ENCODE data around the gene ZNF333.
"Not testable (repeated sequence)": the region's sequence is repeated elsewhere in the genome, so short reads cannot be mapped to it uniquely, and the experiment has no call there.

ZNF333 gene

DNA sequence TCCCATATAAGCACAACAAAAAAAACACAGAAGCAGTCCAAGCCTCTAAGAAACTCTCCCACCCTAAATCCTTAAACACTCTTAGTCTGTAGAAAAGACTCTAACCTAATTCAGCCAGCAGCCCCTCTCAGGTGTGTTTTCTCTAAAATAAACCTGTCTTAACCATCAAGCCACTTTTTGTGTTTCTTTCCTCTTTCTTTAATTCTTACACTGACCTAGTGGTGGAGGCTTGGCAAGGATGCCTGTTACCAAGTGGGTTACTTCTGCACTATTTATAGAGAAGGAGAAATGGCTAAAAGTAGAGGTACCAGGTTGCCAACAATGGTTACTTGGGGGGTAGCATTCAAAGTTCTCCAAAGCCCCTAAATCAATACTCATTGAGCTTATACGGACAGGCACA, 43.7 kb downstream of the ZNF333 start:
- H3K9me3 ChIP-seq (ENCODE audit: low read depth, low read length): no peaks in the 10 kb centered on the region
- TF ChIP-seq FOXP2 (optimal IDR thresholded peaks at IDR 0.05; ENCODE audit: control extremely low read depth, extremely low read length, insufficient read depth): no peak
- no peak for TF ChIP-seq EZH2 (IDR thresholded peaks at IDR 0.05)
- TF ChIP-seq POLR2AphosphoS5 (IDR thresholded peaks at IDR 0.05; ENCODE audit: borderline replicate concordance, low read depth, low read length): no peak

DNA sequence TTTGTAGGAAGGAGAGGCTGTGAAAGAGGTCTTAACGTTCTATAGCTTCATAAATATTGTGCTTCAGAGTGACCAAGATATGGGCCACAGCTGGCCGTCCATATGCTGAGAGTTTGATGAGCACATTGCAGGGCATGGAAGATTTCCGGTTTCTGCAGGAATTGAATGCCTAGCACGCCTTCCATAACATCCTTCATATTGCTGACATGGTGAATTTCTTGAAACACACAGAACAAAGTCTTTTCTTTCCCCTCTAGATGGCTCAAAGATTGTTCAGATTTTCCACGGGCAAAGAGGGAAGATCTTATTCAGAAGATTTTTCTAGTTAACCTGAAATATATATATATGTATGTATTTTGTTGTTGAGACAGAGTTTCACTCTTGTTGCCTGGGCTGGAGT, 46.1 kb downstream of the ZNF333 start:
- Histone ChIP-seq H3K4me3 (no peak overlapping the region), H3K36me3 (ENCODE audit: insufficient read depth, low read length) (no peaks in the 10 kb centered on the region), H3K27ac (no peak overlapping the region), H3K9ac (ENCODE audit: insufficient read length) (no peak overlapping the region), H3K9me3 (ENCODE audit: low read depth, low read length) (no peaks in the 10 kb centered on the region)
- DNase-seq (ENCODE audit: low read depth, low spot score): no peak
- TF ChIP-seq EZH2 (IDR thresholded peaks at IDR 0.05) (no peak), FOXP2 (optimal IDR thresholded peaks at IDR 0.05; ENCODE audit: control extremely low read depth, extremely low read length, insufficient read depth) (no peak), POLR2AphosphoS5 (IDR thresholded peaks at IDR 0.05; ENCODE audit: borderline replicate concordance, low read depth, low read length) (no peak)

More for the DNA sequence above, 43.7 kb downstream of the ZNF333 start:
- Histone ChIP-seq H3K36me3 (ENCODE audit: insufficient read depth, low read length) (no peaks in the 10 kb centered on the region), H3K4me3 (no peak overlapping the region), H3K27ac (no peak overlapping the region), H3K9ac (ENCODE audit: insufficient read length) (no peak overlapping the region)
- no peak for DNase-seq (ENCODE audit: low read depth, low spot score)

DNA sequence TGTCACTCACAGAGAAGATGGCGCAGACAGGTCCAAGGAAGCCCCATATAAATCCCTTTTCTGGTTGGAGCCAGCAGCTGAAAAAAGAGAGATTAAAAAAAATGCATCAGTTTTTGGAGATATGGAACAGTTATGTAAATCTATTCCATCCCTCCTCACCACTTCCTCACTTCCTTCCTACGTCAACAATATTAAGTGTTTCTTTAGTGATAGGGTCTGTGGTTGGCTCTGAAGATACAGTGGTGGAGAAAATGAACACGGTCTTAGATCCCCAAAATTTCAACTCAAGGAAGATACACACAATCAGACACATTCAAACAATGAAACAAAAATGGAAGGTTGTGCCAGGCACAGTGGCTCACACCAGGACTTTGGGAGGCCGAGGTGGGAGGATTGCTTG, 57.0 kb downstream of the ZNF333 start:
- TF ChIP-seq EZH2 (IDR thresholded peaks at IDR 0.05): no peak
- no peak for TF ChIP-seq POLR2AphosphoS5 (IDR thresholded peaks at IDR 0.05; ENCODE audit: borderline replicate concordance, low read depth, low read length)
- TF ChIP-seq FOXP2 (optimal IDR thresholded peaks at IDR 0.05; ENCODE audit: control extremely low read depth, extremely low read length, insufficient read depth): no peak
- H3K36me3 ChIP-seq (ENCODE audit: insufficient read depth, low read length): peaks cover 13% of the 10 kb centered on the region; the same call in 1 of the 2 replicates
- no peak overlapping the region for H3K4me3 ChIP-seq
- H3K9ac ChIP-seq (ENCODE audit: insufficient read length): no peak overlapping the region
- H3K9me3 ChIP-seq (ENCODE audit: low read depth, low read length): no peaks in the 10 kb centered on the region
- no peak for DNase-seq (ENCODE audit: low read depth, low spot score)
- H3K27ac ChIP-seq: no peak overlapping the region

DNA sequence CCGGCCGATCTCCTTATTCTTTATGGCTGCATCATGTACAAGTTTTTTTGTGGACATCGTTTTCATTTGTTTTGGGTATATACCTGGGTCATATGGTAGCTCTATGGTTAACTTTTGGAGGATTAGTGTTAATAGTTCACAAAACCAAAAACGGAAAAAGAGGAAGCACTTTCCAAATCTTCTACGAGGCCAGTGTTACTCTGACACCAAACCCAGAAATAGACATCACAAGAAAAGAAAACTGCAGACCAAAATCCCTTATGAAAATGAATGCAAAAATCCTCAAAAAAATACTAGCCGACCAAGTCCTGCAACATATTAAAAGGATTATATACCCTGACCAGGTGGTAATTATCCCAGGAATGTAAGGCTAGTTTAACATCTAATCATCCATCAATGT, 58.8 kb downstream of the ZNF333 start:
- Histone ChIP-seq H3K27ac (no peak overlapping the region), H3K4me3 (no peak overlapping the region), H3K9ac (ENCODE audit: insufficient read length) (no peak overlapping the region), H3K9me3 (ENCODE audit: low read depth, low read length) (no peaks in the 10 kb centered on the region), H3K36me3 (ENCODE audit: insufficient read depth, low read length) (peaks cover 4% of the 10 kb centered on the region; the same call in 1 of the 2 replicates)
- TF ChIP-seq EZH2 (IDR thresholded peaks at IDR 0.05): no peak
- TF ChIP-seq POLR2AphosphoS5 (IDR thresholded peaks at IDR 0.05; ENCODE audit: borderline replicate concordance, low read depth, low read length): no peak
- no peak for TF ChIP-seq FOXP2 (optimal IDR thresholded peaks at IDR 0.05; ENCODE audit: control extremely low read depth, extremely low read length, insufficient read depth)
- no peak for DNase-seq (ENCODE audit: low read depth, low spot score)

DNA sequence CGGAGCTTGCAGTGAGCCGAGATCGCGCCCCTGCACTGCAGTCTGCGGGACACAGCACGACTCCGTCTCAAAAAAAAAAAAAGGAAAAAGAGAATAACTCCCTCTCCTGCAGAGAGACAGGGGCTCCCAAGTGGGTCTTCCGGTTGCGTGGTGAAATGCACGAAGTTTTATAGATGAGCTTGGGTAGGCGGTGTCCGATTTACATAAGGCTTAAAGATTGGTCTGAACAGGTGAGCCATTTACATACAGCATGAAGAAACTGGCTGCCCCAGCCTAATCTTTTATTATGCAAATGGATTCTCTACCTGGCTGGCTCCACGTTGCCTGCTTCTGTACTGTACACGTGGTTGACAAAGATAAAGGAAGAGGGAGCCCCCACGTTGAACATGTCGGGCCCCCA, 69.0 kb downstream of the ZNF333 start:
- TF ChIP-seq EZH2 (IDR thresholded peaks at IDR 0.05) (no peak), POLR2AphosphoS5 (IDR thresholded peaks at IDR 0.05; ENCODE audit: borderline replicate concordance, low read depth, low read length) (no peak), FOXP2 (optimal IDR thresholded peaks at IDR 0.05; ENCODE audit: control extremely low read depth, extremely low read length, insufficient read depth) (no peak)
- Histone ChIP-seq H3K36me3 (ENCODE audit: insufficient read depth, low read length) (no peaks in the 10 kb centered on the region; the same call in 1 of the 2 replicates), H3K9me3 (ENCODE audit: low read depth, low read length) (no peaks in the 10 kb centered on the region), H3K9ac (ENCODE audit: insufficient read length) (no peak overlapping the region), H3K4me3 (peak overlapping the region; percentile 2), H3K27ac (no peak overlapping the region)
- no peak for DNase-seq (ENCODE audit: low read depth, low spot score)

DNA sequence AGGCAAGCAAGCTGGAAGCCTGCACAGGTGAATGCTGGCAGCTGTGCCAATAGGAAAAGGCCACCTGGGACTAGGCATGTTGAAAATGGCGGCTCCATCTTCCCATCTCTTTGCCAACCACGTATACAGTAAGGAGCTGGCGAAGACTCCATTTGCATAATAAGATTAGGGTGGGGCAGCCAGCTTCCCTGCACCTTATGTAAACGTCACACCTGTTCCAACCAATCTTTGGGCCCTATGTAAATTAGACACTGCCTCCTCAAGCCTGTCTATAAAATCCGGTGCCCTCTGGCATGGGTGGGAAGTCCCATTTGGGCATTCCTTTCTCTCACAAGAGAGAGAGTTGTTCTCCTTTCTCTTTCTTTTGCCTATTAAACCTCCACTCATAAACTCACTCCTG, 71.8 kb downstream of the ZNF333 start:
- Histone ChIP-seq H3K36me3 (ENCODE audit: insufficient read depth, low read length) (no peaks in the 10 kb centered on the region; the same call in 1 of the 2 replicates), H3K9ac (ENCODE audit: insufficient read length) (no peak overlapping the region), H3K27ac (no peak overlapping the region), H3K4me3 (no peak overlapping the region), H3K9me3 (ENCODE audit: low read depth, low read length) (no peaks in the 10 kb centered on the region)
- no peak for DNase-seq (ENCODE audit: low read depth, low spot score)
- no peak for TF ChIP-seq POLR2AphosphoS5 (IDR thresholded peaks at IDR 0.05; ENCODE audit: borderline replicate concordance, low read depth, low read length)
- TF ChIP-seq EZH2 (IDR thresholded peaks at IDR 0.05): no peak

DNA sequence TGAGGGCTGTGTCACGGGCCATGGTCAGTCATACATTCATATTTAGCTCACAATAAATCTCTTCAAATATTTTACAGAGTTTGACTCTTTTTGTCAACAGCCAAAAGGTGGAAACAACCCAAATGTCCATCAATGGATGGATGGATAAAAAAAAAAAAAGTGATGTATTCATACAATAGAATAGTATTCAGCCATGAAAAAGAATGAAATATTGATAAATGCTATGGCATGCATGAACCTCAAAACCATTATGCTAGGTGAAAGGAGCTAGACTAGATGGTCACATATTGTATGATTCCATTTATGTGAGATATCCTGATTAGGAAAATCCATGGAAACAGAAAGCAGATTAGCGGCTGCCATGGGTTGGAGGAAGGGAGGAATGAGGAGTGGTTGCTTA, 72.3 kb downstream of the ZNF333 start:
- H3K9me3 ChIP-seq (ENCODE audit: low read depth, low read length): no peaks in the 10 kb centered on the region
- no peak overlapping the region for H3K4me3 ChIP-seq
- H3K27ac ChIP-seq: no peak overlapping the region
- H3K9ac ChIP-seq (ENCODE audit: insufficient read length): no peak overlapping the region
- H3K36me3 ChIP-seq (ENCODE audit: insufficient read depth, low read length): no peaks in the 10 kb centered on the region; the same call in 1 of the 2 replicates
- DNase-seq (ENCODE audit: low read depth, low spot score): no peak
- TF ChIP-seq FOXP2 (optimal IDR thresholded peaks at IDR 0.05; ENCODE audit: control extremely low read depth, extremely low read length, insufficient read depth) (no peak), EZH2 (IDR thresholded peaks at IDR 0.05) (no peak), POLR2AphosphoS5 (IDR thresholded peaks at IDR 0.05; ENCODE audit: borderline replicate concordance, low read depth, low read length) (no peak)

DNA sequence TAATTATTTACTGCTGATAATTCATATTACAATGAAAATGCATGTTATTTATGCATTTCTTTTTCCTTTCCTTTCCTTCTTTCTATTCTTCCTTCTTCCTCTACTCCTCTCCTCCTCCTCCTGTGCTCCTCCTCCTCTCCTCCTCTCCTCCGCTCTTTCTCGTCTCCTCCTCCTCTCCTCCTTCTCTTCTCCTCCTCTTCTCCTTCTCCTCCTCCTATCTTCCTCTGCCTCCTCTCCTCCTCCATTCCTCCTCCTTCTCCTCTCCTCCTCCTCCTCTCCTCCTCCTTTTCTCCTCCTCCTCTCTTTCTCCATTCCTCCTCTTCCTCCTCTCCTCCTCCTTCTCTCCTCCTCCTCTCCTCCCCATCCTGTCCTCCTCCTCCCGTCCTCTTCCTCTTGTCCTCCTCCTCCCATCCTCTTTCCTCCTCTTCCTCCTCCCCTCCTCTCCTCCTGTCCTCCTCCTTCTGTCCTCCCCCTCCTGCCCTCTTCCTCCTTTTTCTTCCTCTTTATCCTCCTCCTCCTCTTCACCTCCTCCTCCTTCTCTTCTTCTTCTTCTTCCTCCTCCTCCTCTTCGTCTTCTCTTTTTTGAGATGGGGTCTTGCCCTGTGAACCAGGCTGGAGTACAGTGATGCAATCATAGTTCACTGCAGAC, 73.8 kb downstream of the ZNF333 start:
- Histone ChIP-seq H3K27ac (no peak overlapping the region), H3K4me3 (no peak overlapping the region), H3K9me3 (ENCODE audit: low read depth, low read length) (no peaks in the 10 kb centered on the region), H3K9ac (ENCODE audit: insufficient read length) (no peak overlapping the region), H3K36me3 (ENCODE audit: insufficient read depth, low read length) (no peaks in the 10 kb centered on the region; the same call in 1 of the 2 replicates)
- no peak for DNase-seq (ENCODE audit: low read depth, low spot score)
- TF ChIP-seq POLR2AphosphoS5 (IDR thresholded peaks at IDR 0.05; ENCODE audit: borderline replicate concordance, low read depth, low read length): no peak
- TF ChIP-seq EZH2 (IDR thresholded peaks at IDR 0.05): no peak
- TF ChIP-seq FOXP2 (optimal IDR thresholded peaks at IDR 0.05; ENCODE audit: control extremely low read depth, extremely low read length, insufficient read depth): no peak

DNA sequence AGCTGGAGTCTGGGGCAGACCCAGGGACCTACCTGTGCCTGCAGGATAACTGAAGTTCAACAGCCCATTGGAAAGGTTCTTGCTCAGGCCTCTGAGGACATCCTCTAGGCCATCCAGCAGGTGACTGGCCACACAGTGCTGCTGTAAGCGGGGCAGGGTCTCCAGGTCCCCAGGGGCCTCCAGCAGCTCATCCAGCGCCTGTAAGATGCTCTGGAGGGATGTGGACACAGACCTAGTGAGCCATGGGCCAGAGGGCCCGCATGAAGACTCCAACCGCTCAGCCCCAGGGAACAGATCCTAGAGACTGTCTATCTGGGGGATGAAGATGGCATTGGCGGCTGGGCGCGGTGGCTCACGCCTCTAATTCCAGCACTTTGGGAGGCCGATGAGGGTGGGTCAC, 74.6 kb downstream of the ZNF333 start:
- Histone ChIP-seq H3K9me3 (ENCODE audit: low read depth, low read length) (no peaks in the 10 kb centered on the region), H3K36me3 (ENCODE audit: insufficient read depth, low read length) (no peaks in the 10 kb centered on the region; the same call in 1 of the 2 replicates), H3K27ac (no peak overlapping the region), H3K9ac (ENCODE audit: insufficient read length) (no peak overlapping the region), H3K4me3 (no peak overlapping the region)
- no peak for TF ChIP-seq POLR2AphosphoS5 (IDR thresholded peaks at IDR 0.05; ENCODE audit: borderline replicate concordance, low read depth, low read length)
- TF ChIP-seq FOXP2 (optimal IDR thresholded peaks at IDR 0.05; ENCODE audit: control extremely low read depth, extremely low read length, insufficient read depth): no peak
- TF ChIP-seq EZH2 (IDR thresholded peaks at IDR 0.05): no peak
- no peak for DNase-seq (ENCODE audit: low read depth, low spot score)

DNA sequence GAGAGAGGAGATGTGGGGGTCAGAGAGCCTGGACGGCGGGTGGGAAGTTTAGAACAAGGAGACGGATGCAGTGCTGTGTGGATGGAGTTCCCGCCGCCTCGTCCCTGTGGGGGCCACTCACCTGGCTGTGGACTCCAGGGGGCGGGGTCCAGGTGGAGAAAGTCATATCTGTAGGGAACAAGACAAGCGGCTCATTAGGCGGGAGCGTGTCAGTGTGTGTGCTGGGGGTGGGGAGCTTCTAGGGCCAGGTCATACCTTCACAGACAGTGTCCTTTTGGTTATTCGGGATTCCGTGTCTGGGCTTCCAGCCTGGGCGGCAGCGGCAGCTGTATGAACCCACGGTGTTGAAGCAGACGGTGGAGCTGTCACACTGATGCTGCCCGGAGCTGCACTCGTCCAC, 75.6 kb downstream of the ZNF333 start:
- DNase-seq (ENCODE audit: low read depth, low spot score): not testable (repeated sequence)

DNA sequence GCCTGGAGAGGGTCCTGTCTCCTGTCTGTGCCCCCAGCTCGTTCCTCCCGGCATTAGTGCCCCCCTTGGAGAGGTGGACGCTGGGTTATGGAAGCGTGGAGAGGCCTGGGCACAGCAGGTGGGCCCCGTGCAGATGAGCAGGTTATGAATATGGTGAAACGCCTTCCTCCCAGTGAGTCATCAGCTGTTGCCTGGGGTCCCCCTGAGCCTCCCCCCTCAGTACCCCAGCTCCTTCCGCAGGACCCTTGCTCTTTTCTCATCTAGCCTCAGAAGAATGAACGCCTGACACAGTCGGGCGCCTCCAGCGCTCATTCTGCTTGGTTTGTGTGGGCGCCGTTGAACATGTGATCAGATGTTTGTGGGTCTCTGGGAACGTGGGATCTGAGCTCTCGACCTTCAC, 76.0 kb downstream of the ZNF333 start:
- H3K9ac ChIP-seq (ENCODE audit: insufficient read length); H3K27ac ChIP-seq; DNase-seq (ENCODE audit: low read depth, low spot score); H3K36me3 ChIP-seq (ENCODE audit: insufficient read depth, low read length); H3K4me3 ChIP-seq; H3K9me3 ChIP-seq (ENCODE audit: low read depth, low read length): not testable (repeated sequence)

More for the DNA sequence above, 75.6 kb downstream of the ZNF333 start:
- H3K9ac ChIP-seq (ENCODE audit: insufficient read length); H3K36me3 ChIP-seq (ENCODE audit: insufficient read depth, low read length); H3K4me3 ChIP-seq; H3K27ac ChIP-seq; H3K9me3 ChIP-seq (ENCODE audit: low read depth, low read length): not testable (repeated sequence)
